ENCODE data around the gene ARHGAP29.

DNA sequence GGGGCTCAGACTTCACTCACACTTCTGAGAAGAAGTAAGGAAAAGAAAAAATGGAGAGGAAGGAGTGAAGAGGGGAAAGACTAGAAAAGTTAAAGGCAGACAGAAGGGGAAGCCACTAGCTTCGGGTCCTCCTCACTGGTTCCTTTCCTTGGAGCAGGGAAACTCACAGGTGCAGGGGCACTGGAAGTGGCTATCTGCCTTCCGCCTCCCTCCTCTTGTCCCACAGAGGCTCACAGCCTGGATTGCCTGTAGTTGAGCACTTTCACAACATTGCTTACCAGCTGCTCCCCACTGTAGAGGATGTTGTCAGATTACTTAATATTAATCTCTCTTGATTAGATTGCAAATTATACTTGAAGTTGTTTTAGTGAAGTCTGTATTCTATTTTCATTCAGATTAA lies 94.8 kb downstream of the ARHGAP29 start:
- TF ChIP-seq EZH2phosphoT487 (IDR thresholded peaks at IDR 0.05; ENCODE audit: insufficient read depth, low read depth) (no peak), EZH2 (IDR thresholded peaks at IDR 0.05; ENCODE audit: insufficient read depth, poor library complexity, severe bottlenecking) (no peak)
